Muscle of arm (tissue), 12 donors: ENCODE data around the gene GNAO1. TPM values are rescaled to one million over a fixed set of nuclear protein-coding genes. Genes with fewer than 3 reads are reported as not detected.
A peak's percentile ranks its signal among the peaks of the same experiment; 100 is the strongest.

Experiments used
- DNase-seq: peaks from one replicate; pipeline ENCODE4 v3.0.0-alpha.2; 2013
- polyA plus RNA-seq, 12 donors: library from polyadenylated mRNA; unstranded; fragments of 120-200 nt; gene quantifications; one replicate each; pipeline ENCODE4 v1.2.1, GENCODE V29; 2013; ENCODE audit not compliant: insufficient read length in 12 of 12

The GNAO1 gene
- polyA plus RNA-seq, 12 donors, result 0.27 to 24.8 (median 1.8) TPM; not detected in 1

GRCh38 chr16:56237451-56237930, 46.2 kb downstream of the GNAO1 start:
- peak; percentile 25 for DNase-seq

- DNase-seq, result no peak
Observed at GRCh38 chr16:56238188-56238587, 46.9 kb downstream of the GNAO1 start.

- DNase-seq, result no peak
Observed at GRCh38 chr16:56241596-56241995, 50.3 kb downstream of the GNAO1 start.

- no peak for DNase-seq
Observed at GRCh38 chr16:56242740-56243139, 51.5 kb downstream of the GNAO1 start.

GRCh38 chr16:56244612-56245011, 53.3 kb downstream of the GNAO1 start:
- no peak for DNase-seq

- no peak for DNase-seq
Observed at GRCh38 chr16:56245197-56245596, 53.9 kb downstream of the GNAO1 start.

- DNase-seq, result no peak
Observed at GRCh38 chr16:56246051-56246817, 54.9 kb downstream of the GNAO1 start.

- no peak for DNase-seq
Observed at GRCh38 chr16:56247018-56247417, 55.7 kb downstream of the GNAO1 start.

GRCh38 chr16:56247808-56248207, 56.5 kb downstream of the GNAO1 start:
- no peak for DNase-seq

GRCh38 chr16:56252835-56253234, 61.5 kb downstream of the GNAO1 start:
- DNase-seq, result no peak

- DNase-seq, result no peak
Observed at GRCh38 chr16:56255904-56256303, 64.6 kb downstream of the GNAO1 start.

GRCh38 chr16:56257239-56257638, 66.0 kb downstream of the GNAO1 start:
- peak; percentile 33 for DNase-seq

GRCh38 chr16:56257666-56258342, 66.5 kb downstream of the GNAO1 start:
- peak; percentile 51 for DNase-seq

- DNase-seq, result no peak
Observed at GRCh38 chr16:56258508-56259424, 67.5 kb downstream of the GNAO1 start.

- no peak for DNase-seq
Observed at GRCh38 chr16:56259425-56259779, 68.1 kb downstream of the GNAO1 start.

- DNase-seq, result no peak
Observed at GRCh38 chr16:56260378-56261160, 69.3 kb downstream of the GNAO1 start.

GRCh38 chr16:56261656-56262055, 70.4 kb downstream of the GNAO1 start:
- DNase-seq, result no peak

GRCh38 chr16:56262148-56262547, 70.9 kb downstream of the GNAO1 start:
- DNase-seq, result no peak

- DNase-seq, result no peak
Observed at GRCh38 chr16:56262551-56263245, 71.4 kb downstream of the GNAO1 start.

GRCh38 chr16:56263711-56264608, 72.7 kb downstream of the GNAO1 start:
- no peak for DNase-seq
